Activated naive CD8-positive, alpha-beta T cell treated with anti-CD3 and anti-CD28 coated beads, Interleukin-2, amount 50 U/mL, for 24 hours (primary cell): ENCODE data around the gene TRAF4.
"Not testable (repeated sequence)": the region's sequence is repeated elsewhere in the genome, so short reads cannot be mapped to it uniquely, and the experiment has no call there.

Experiments used
- ATAC-seq: fragments of 150-1000 bp; cut with Tn5 transposase; one replicate; pipeline ENCODE4 v1.10.0; 2021
- DNase-seq: peaks from one replicate; pipeline ENCODE4 v3.0.0; 2021
- H3K27ac Mint-ChIP-seq: one replicate; pipeline ENCODE4 v1.8.0; 2021; ENCODE audit warnings: mild to moderate bottlenecking, mixed read lengths
- H3K27me3 Mint-ChIP-seq: one replicate; pipeline ENCODE4 v1.8.0; 2021; ENCODE audit warnings: mixed read lengths
- H3K36me3 Mint-ChIP-seq: one replicate; pipeline ENCODE4 v1.8.0; 2021; ENCODE audit warnings: low read depth, mixed read lengths
- H3K4me1 Mint-ChIP-seq: one replicate; pipeline ENCODE4 v1.8.0; 2021; ENCODE audit warnings: mixed read lengths
- H3K4me3 Mint-ChIP-seq: one replicate; pipeline ENCODE4 v1.8.0; 2021; ENCODE audit warnings: mild to moderate bottlenecking, moderate library complexity, mixed read lengths
- H3K9me3 Mint-ChIP-seq: one replicate; pipeline ENCODE4 v1.8.0; 2021; ENCODE audit warnings: mixed read lengths

Gene TRAF4

DNA sequence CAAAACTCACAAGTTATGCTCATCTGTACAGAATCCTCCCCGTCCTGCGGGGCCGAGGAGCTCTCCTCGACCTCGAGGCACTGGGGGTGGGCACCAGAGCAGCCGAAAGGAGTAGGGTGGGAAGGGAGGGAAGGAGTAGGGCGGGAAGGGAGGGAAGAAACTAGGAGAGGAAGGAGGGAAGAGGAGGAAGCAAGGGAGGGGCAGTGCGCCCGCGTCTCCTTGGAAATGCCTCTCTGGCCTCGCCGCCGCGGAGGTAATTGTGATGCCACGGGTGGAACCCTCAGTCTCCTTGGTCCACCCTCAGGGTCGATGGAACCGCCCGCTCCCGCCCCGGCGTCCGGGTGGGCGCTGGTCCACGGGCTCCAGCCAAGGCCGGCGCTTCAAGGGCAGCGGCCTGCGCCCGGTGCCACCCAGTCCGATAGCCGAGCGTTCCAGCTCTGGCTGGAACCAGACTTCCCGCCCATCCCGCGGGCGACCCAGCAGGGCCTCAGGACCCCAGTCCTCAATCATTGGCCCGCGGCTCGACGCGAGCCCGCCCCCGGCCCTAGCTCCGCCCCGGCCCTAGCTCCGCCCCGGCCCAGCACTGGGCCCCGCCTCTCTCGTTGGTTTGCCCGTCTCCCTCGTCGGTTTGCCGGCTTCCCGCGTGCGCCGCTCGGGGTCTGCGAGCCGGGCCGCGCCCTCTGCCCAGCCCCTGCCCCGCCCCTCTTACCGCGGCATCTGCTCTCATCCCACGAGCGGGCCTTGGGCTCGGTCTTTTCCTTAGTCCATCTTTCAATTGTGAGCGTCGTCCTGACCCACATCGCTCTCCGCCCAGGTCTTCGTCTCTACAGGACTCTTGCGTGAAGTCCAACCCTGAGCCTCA lies 32.7 kb upstream of the TRAF4 start:
- H3K27me3 Mint-ChIP-seq: peaks cover 13% of the 10 kb centered on the region
- ATAC-seq: peak; percentile 87
- peak; percentile 95 for DNase-seq

DNA sequence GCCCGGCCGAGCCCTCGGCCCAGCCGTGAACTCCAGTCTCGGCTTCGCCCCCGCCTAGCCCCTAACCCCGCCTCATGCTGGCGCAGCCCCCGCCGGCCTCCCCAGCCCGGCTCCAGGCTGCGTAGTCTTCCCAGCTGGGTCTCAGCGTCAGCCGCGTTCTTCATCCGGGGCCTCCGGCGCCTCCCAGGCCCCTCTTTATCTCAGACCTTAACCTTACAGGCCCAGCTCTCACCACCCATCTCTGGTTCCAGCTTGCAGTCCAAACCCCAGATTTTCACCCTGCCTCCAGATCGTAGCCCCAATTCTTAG lies 32.1 kb upstream of the TRAF4 start, which contains the start of gene PROCA1:
Gene PROCA1, minus strand, starts transcription at position 166 of the 309 bp plus-strand sequence. CDS start 228 bp downstream, outside the sequence.
- H3K27ac Mint-ChIP-seq: peak within 1 kb of the TSS; percentile 89
- no peaks in the 10 kb centered on the region for H3K9me3 Mint-ChIP-seq
- peak within 1 kb of the TSS; percentile 83 for H3K4me3 Mint-ChIP-seq
- H3K4me1 Mint-ChIP-seq: peaks cover 20% of the 10 kb centered on the region
- DNase-seq (no peak), ATAC-seq (peak; percentile 16)
- H3K27me3 Mint-ChIP-seq: peaks cover 16% of the 10 kb centered on the region
- peaks cover 3% of the 10 kb centered on the region for H3K36me3 Mint-ChIP-seq

More for the DNA sequence above, 32.7 kb upstream of the TRAF4 start:
- Mint-ChIP-seq H3K9me3 (no peaks in the 10 kb centered on the region), H3K4me3 (peak overlapping the region; percentile 83), H3K4me1 (peaks cover 17% of the 10 kb centered on the region), H3K36me3 (peaks cover 3% of the 10 kb centered on the region), H3K27ac (peak overlapping the region; percentile 89)

DNA sequence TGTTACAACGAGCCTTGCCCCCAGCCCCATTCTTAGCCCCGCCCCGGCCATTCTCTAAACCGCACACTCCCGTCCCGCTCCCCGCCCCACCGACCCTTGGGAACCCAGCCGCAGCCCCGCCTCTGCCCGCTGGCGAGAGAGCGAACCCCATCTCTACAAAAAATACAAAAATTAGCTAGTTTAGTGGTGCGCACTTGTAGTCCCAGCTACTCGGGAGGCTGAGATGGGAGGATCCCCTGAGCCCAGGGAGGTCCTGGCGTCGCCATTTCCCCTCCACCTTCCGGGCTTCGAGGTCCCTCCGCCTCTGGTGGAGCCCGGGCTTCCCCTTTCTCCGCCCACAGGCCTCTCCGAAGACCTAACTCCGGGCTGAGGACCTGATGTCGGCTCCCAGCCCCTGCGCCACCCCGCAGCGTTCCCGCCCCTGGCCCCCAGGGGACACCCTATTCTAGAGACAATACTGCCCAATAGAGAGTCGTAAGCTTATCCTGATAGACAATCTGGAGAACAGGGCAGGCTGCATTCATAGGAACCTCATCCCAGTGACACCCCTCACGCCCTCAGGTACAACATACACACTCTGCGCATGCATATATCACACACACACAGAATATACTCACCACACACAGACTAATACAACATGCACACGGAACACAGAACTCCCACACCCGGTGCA lies 31.6 kb upstream of the TRAF4 start:
- ATAC-seq: peak; percentile 60
- peak overlapping the region; percentile 83 for H3K4me3 Mint-ChIP-seq
- H3K4me1 Mint-ChIP-seq: peaks cover 20% of the 10 kb centered on the region
- peaks cover 3% of the 10 kb centered on the region for H3K36me3 Mint-ChIP-seq
- DNase-seq: peak; percentile 79
- H3K27ac Mint-ChIP-seq: peak overlapping the region; percentile 89
- peaks cover 16% of the 10 kb centered on the region for H3K27me3 Mint-ChIP-seq
- H3K9me3 Mint-ChIP-seq: no peaks in the 10 kb centered on the region

DNA sequence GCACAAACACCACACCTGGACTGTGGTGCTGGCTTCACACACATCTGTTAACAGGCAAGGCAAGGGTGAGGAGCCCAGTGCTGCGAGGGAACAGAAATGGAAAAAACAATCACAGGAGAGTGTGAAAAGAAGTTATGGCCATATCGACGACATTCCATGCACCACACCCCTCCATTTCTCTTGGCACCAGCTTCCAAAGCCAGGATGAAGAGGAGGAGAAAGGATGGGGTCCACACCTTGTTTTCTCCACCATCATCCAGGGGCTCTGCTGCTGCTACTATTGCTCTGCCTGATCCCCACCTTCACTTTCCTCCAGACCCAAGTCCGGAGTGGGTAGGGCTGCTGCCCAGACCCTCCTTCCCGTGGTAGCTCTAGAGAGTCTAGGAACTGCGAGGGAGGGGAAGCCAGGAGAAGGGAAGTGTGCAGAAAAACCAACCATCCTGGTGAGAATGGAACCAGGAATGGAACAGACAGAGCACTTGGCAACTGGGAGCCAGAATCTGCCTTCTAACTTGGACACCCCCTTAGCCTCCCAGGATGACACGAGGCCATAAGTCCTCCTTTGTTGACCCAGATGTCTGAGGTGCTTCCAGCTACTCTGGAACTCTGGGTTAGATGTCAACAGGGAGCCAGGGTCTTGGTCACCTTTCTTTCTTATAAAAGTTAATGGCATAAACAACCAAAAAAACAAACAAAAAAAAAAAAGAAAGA lies 31.0 kb upstream of the TRAF4 start:
- Mint-ChIP-seq H3K4me1 (peaks cover 20% of the 10 kb centered on the region), H3K36me3 (peaks cover 3% of the 10 kb centered on the region), H3K27me3 (peaks cover 17% of the 10 kb centered on the region), H3K4me3 (peak overlapping the region; percentile 83), H3K27ac (peak overlapping the region; percentile 89), H3K9me3 (no peaks in the 10 kb centered on the region)
- DNase-seq (no peak), ATAC-seq (no peak)

DNA sequence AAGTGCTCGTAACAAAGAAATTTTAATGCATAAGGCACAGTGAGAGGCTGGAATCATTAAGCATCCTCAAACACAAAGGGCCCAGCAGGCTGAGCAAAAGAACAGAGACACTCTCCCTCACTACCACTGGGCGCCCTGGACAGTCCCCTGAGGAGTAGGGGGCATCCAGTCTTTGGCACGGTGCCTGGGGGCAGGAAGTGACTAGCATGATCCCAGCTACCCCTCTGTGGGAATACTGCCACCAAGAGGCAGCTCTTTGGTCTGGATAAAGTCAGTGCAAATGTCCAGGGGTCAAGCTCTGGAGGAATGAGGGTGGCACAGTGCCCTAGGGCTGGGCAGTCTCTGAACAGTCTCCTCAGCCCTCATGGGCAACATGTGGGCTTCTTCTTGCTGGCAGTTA lies 29.5 kb upstream of the TRAF4 start:
- H3K9me3 Mint-ChIP-seq: no peaks in the 10 kb centered on the region
- DNase-seq: no peak
- peaks cover 20% of the 10 kb centered on the region for H3K27me3 Mint-ChIP-seq
- H3K36me3 Mint-ChIP-seq: no peaks in the 10 kb centered on the region
- H3K4me3 Mint-ChIP-seq: no peak overlapping the region
- H3K4me1 Mint-ChIP-seq: peaks cover 33% of the 10 kb centered on the region
- no peak for ATAC-seq
- H3K27ac Mint-ChIP-seq: no peak overlapping the region

DNA sequence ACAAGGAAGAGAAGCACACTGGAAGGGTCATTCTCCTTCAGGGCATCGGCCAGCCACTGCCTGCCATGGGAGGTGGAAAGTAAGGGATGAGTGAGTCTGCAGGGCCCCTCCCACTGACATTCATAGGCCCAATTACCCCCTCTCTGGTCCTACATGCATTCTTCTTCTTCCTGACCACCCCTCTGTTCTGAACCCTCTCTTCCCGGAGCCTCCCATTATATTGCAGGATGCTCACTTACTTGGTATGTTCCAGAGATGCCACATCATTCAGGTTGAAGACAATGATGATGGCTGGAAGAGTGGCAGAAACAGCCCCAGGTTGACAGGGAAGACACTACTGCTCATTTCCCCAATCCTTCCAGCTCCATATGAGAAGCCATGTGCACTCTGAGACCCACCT lies 28.6 kb upstream of the TRAF4 start:
- no peak for DNase-seq
- Mint-ChIP-seq H3K9me3 (no peaks in the 10 kb centered on the region), H3K36me3 (peaks cover 5% of the 10 kb centered on the region), H3K4me1 (peaks cover 40% of the 10 kb centered on the region), H3K4me3 (no peak overlapping the region), H3K27ac (no peak overlapping the region), H3K27me3 (peaks cover 20% of the 10 kb centered on the region)
- no peak for ATAC-seq

DNA sequence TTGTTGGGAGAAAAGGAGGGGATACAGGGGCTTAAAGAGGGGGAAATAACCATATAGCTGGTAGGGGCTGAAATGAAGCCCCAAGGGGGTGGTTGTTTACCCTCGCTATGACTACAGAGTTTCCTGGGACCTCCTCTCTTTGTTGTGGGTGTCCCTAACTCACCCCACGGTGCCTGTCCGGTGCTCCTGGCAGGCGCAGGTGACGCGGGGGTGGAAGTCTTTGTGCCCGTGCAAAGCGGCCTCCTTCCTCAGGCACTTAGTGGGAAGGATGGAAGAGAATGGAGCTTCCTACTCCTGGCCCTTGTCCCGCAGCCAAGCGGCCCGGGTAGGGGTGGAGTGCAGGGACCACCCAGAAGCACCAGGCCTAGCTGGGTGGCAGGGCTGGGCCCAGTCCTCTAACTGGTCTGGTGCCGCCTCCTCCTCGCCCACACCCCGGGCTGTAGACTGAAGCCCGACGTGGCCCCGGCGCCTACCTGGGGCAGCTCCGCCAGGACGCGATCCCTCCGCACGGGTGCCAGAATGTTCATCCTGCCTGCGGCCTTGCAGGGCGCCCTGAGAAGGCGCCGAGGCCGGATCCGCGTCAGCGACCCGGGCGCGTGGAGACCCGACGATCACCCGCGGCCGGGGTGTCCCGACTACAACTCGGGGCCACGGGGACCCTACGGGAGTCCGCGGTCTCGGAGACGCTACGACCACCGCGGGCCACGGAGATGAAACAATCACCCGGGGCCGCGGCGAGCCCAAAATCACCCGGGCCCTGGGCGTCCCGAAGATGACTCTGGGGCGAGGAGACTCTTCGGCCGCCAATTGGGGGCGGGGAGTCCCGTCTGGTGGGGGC lies 26.9 kb upstream of the TRAF4 start:
- ATAC-seq (no peak), DNase-seq (no peak)
- Mint-ChIP-seq H3K27me3 (peaks cover 20% of the 10 kb centered on the region), H3K9me3 (no peaks in the 10 kb centered on the region), H3K27ac (no peak overlapping the region), H3K36me3 (peaks cover 22% of the 10 kb centered on the region), H3K4me1 (peaks cover 41% of the 10 kb centered on the region), H3K4me3 (peak overlapping the region; percentile 36)

DNA sequence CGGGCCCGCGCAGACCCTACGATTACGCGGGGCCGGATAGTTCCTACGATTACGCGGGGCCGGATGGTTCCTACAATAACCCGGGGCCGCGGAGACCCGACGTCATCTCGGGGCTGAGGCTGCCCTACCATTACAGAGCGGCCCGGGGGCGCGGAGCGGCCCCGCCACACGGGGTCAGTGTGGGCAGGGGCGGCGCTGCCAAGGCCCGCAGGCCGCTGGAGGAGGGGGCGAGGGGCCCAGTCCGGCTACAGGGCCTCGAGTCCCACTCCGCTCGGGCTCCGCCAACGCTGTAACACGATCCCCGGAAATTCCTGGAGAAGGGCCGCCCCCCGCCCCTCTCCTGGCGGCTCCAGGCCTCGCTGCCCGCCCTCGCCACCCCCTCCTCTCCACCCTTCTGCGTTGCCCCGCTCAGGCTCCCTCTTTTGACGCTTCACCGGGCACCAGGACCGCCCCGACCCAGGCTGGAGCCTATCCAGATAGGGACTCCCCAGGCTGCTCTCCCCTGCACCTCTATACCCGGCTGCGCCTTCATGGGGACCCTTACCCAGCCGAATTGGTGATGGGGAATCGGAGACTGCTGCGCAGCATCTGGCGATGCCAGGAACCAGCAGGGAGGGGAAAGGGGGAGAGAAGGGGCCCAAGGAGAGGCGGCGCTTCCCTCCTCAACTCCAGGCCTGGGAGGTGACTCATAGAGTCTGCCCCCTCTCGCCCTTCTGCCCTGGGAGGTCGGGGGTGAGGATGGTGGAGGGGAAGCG lies 26.1 kb upstream of the TRAF4 start, which contains the start of gene RAB34:
Gene RAB34, minus strand, starts transcription at position 291 of the 755 bp plus-strand sequence. CDS start 602 bp downstream, outside the sequence.
- H3K27me3 Mint-ChIP-seq: peaks cover 20% of the 10 kb centered on the region
- no peaks in the 10 kb centered on the region for H3K9me3 Mint-ChIP-seq
- H3K4me1 Mint-ChIP-seq: peaks cover 42% of the 10 kb centered on the region
- H3K36me3 Mint-ChIP-seq: peaks cover 30% of the 10 kb centered on the region
- no peak for DNase-seq
- peak within 1 kb of the TSS; percentile 82 for H3K27ac Mint-ChIP-seq
- ATAC-seq: no peak
- peak within 1 kb of the TSS; percentile 99 for H3K4me3 Mint-ChIP-seq

DNA sequence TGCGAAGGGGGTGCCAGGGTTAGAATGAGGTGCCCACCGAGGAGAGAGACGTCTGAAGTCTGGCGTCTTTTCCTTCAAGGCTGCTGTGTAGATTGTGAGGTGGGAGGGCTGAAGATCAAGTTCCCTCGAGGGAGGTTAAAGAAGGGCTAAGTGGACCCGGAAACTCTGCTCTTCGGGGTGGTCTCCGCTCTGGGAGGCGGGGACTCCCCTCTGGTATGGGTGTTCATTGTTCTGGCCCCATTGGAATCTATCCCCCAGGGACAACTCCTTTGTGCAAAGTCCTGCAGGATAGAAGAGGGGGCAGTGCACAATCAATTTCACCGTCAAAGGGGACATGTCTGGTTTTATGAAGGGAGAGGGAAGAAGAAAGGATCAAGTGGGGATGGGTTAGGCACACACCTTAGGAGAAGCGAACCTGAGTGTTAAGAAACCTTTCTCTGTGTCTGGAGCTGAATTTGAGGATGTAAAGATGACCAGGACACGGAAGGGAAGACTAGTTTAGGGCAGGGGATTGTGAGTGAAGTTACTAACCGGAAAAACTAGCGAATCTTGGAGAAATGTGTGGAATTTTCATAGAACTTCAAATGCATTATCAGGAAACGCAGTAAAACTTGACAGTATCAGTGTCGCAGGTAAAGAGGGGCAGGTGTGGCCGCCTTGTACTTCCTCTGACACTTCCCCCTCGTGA lies 25.3 kb upstream of the TRAF4 start:
- peaks cover 38% of the 10 kb centered on the region for H3K36me3 Mint-ChIP-seq

DNA sequence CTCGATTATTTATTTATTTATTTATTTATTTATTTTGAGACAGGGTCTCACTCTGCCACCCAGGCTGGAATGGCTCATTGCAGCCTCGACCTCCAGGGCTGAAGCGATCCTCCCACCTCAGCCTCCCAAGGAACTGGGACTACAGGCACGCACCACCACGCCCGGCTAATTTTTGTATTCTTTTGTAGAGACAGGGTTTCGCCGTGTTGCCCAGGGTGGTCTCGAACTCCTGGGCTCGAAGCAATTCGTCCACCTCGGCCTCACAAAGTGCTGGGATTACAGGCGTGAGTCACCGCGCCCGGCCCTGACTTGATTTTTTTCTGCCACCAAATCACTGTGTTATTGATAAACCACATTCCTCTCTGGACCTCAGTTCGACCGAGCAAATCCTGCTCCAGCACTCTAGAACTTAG lies 24.8 kb upstream of the TRAF4 start:
- Mint-ChIP-seq H3K4me1 (peaks cover 53% of the 10 kb centered on the region), H3K27me3 (peaks cover 20% of the 10 kb centered on the region), H3K36me3 (peaks cover 43% of the 10 kb centered on the region), H3K4me3 (peak overlapping the region; percentile 99), H3K9me3 (no peaks in the 10 kb centered on the region), H3K27ac (peak overlapping the region; percentile 100)
- ATAC-seq: no peak
- no peak for DNase-seq

More for the DNA sequence above, 25.3 kb upstream of the TRAF4 start:
- Mint-ChIP-seq H3K9me3 (no peaks in the 10 kb centered on the region), H3K27ac (peak overlapping the region; percentile 82), H3K4me1 (peaks cover 48% of the 10 kb centered on the region), H3K27me3 (peaks cover 20% of the 10 kb centered on the region), H3K4me3 (peak overlapping the region; percentile 99)
- ATAC-seq (no peak), DNase-seq (no peak)

DNA sequence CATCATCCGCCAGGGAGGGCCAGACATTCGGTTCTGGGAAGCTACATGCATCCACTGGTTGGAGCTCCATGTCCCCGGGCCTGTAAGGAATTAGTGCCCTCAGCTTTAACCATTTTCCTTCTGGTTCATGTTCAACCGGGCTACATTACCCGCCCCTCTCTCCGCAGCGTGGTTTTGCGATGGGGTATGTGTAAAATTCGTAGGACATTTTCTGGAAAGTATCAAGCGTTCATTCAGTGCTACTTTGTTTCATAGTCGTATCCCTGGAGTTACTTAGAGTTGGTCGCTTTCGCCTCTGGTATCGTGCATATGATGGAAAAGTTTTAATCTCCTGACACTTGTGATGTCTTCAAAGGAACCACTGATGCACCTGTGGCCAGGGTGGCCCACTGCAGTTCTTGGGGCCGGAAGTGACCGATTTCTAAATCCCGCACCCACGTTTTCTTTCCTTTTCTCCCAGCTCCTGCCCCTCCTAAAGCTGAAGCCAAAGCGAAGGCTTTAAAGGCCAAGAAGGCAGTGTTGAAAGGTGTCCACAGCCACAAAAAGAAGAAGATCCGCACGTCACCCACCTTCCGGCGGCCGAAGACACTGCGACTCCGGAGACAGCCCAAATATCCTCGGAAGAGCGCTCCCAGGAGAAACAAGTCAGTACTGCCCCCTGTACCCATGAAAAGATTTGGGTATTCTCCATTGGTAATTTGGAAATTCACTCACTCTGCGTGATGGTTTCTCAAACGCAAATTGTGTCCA lies 23.4 kb upstream of the TRAF4 start:
- DNase-seq: no peak
- H3K36me3 Mint-ChIP-seq: peaks cover 56% of the 10 kb centered on the region
- ATAC-seq: no peak
- H3K4me3 Mint-ChIP-seq: peak overlapping the region; percentile 99
- peaks cover 67% of the 10 kb centered on the region for H3K4me1 Mint-ChIP-seq
- no peaks in the 10 kb centered on the region for H3K9me3 Mint-ChIP-seq
- H3K27me3 Mint-ChIP-seq: peaks cover 13% of the 10 kb centered on the region
- peak overlapping the region; percentile 100 for H3K27ac Mint-ChIP-seq

DNA sequence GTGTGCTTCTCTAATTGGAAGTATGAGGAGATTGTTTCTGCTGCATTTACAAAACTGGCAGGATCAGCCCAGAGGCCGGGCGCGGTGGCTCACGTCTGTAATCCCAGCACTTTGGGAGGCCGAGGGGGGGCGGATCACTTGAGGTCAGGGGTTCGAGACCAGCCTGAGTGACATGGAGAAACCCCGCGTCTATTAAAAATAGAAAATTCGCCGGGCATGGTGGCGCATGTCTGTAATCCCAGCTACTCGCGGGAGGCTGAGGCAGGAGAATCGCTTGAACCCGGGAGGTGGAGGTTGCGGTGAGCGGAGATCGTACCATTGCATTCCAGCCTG lies 22.8 kb upstream of the TRAF4 start:
- not testable (repeated sequence) for H3K27me3 Mint-ChIP-seq, ATAC-seq, DNase-seq, H3K9me3 Mint-ChIP-seq
- H3K4me1 Mint-ChIP-seq: peaks cover 67% of the 10 kb centered on the region
- peaks cover 56% of the 10 kb centered on the region for H3K36me3 Mint-ChIP-seq
- H3K27ac Mint-ChIP-seq: peak overlapping the region; percentile 100
- H3K4me3 Mint-ChIP-seq: peak overlapping the region; percentile 99
